GM21515 (cell line): Measurements from ENCODE around the gene FOXRED2.
A peak's percentile ranks its signal among the peaks of the same experiment; 100 is the strongest.
"Not testable (repeated sequence)": the region's sequence is repeated elsewhere in the genome, so short reads cannot be mapped to it uniquely, and the experiment has no call there.

Experiments
- ATAC-seq: cut with Tn5 transposase; IDR thresholded peaks from one replicate; pipeline ENCODE4 v1.9.1; 2021; ENCODE audit not compliant: unreplicated experiment

Gene FOXRED2

GRCh38 chr22:36470162-36470993, 36.5 kb downstream of the FOXRED2 start:
- ATAC-seq: peak; percentile 52

GRCh38 chr22:36469094-36469710, 37.6 kb downstream of the FOXRED2 start:
- ATAC-seq: no peak

- ATAC-seq: no peak
Measured at GRCh38 chr22:36467946-36468345, 38.9 kb downstream of the FOXRED2 start.

GRCh38 chr22:36467042-36467810, 39.6 kb downstream of the FOXRED2 start:
- no peak for ATAC-seq

- ATAC-seq: no peak
Measured at GRCh38 chr22:36466258-36466657, 40.6 kb downstream of the FOXRED2 start.

- no peak for ATAC-seq
Measured at GRCh38 chr22:36465232-36466021, 41.4 kb downstream of the FOXRED2 start.

GRCh38 chr22:36464715-36465231, 42.1 kb downstream of the FOXRED2 start:
- ATAC-seq: no peak

- no peak for ATAC-seq
Measured at GRCh38 chr22:36463783-36464184, 43.1 kb downstream of the FOXRED2 start.

GRCh38 chr22:36461665-36462649, 44.9 kb downstream of the FOXRED2 start:
- no peak for ATAC-seq

GRCh38 chr22:36460202-36460601, 46.6 kb downstream of the FOXRED2 start:
- ATAC-seq: no peak

GRCh38 chr22:36457688-36458450, 49.0 kb downstream of the FOXRED2 start:
- no peak for ATAC-seq

GRCh38 chr22:36456464-36456845, 50.4 kb downstream of the FOXRED2 start:
- ATAC-seq: no peak

GRCh38 chr22:36455571-36456463, 51.0 kb downstream of the FOXRED2 start:
- ATAC-seq: no peak

- peak; percentile 52 for ATAC-seq
Measured at GRCh38 chr22:36454916-36455570, 51.8 kb downstream of the FOXRED2 start.

- ATAC-seq: no peak
Measured at GRCh38 chr22:36453855-36454378, 52.9 kb downstream of the FOXRED2 start.

- ATAC-seq: not testable (repeated sequence)
Measured at GRCh38 chr22:36452978-36453607, 53.7 kb downstream of the FOXRED2 start.
